ENCODE results near the gene ITGA1. TPM values are rescaled to one million over a fixed set of nuclear protein-coding genes. Genes with fewer than 3 reads are reported as not detected.

The ITGA1 gene
- total and polyA plus RNA-seq, 2 donors from 2014 or later = 13.3 to 65.6 TPM

DNA sequence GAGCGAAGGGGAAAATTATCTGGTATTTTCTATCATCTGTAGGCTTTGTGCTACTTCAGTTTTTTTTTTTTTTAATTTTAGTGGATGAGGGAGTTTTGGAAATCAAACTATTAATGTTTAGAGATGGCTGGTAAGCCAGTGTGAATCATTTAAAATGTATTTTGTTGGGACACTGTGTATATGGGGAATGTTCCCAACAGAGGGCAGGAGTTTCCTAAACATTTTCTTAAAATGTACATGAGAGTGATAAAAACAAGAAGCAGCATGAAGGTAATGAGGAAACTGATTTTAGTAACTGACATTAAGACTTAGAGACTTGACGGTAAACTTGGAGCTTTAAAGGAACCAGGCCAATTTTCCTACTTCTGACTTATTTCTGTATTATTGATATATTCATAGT lies 133.2 kb downstream of the ITGA1 start:
- Histone ChIP-seq H3K4me1 (ENCODE audit: control insufficient read depth in 2 of 3, insufficient read depth in 2 of 3, low read depth in 1 of 3, low read length in 3 of 3) (peaks cover 0 to 2% (median 0%) of the 10 kb centered on the region in 3 donors), H3K9ac (ENCODE audit: low read length in 3 of 3) (no peak overlapping the region), H3K27me3 (ENCODE audit: control insufficient read depth, insufficient read depth, low read length) (no peaks in the 10 kb centered on the region), H3K4me3 (ENCODE audit: low read length in 3 of 3) (no peak overlapping the region), H3K9me3 (ENCODE audit: control insufficient read depth in 2 of 3, insufficient read depth in 1 of 3, low read length in 3 of 3) (no peaks in the 10 kb centered on the region), H3K27ac (ENCODE audit: low read depth in 2 of 2, low read length in 2 of 2) (no peak overlapping the region), H3K36me3 (ENCODE audit: control insufficient read depth in 2 of 3, insufficient read depth in 3 of 3, low read length in 3 of 3) (peaks cover 0 to 24% (median 13%) of the 10 kb centered on the region in 3 donors)
- intact Hi-C loops (cut with DNase I) = no loop called here
- TF ChIP-seq, protein P1, sequence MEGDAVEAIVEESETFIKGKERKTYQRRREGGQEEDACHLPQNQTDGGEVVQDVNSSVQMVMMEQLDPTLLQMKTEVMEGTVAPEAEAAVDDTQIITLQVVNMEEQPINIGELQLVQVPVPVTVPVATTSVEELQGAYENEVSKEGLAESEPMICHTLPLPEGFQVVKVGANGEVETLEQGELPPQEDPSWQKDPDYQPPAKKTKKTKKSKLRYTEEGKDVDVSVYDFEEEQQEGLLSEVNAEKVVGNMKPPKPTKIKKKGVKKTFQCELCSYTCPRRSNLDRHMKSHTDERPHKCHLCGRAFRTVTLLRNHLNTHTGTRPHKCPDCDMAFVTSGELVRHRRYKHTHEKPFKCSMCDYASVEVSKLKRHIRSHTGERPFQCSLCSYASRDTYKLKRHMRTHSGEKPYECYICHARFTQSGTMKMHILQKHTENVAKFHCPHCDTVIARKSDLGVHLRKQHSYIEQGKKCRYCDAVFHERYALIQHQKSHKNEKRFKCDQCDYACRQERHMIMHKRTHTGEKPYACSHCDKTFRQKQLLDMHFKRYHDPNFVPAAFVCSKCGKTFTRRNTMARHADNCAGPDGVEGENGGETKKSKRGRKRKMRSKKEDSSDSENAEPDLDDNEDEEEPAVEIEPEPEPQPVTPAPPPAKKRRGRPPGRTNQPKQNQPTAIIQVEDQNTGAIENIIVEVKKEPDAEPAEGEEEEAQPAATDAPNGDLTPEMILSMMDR (IDR thresholded peaks at IDR 0.05; ENCODE audit: borderline replicate concordance, extremely low read depth, insufficient read depth) = no peak
- FAIRE-seq (no peak), DNase-seq (no peak)

DNA sequence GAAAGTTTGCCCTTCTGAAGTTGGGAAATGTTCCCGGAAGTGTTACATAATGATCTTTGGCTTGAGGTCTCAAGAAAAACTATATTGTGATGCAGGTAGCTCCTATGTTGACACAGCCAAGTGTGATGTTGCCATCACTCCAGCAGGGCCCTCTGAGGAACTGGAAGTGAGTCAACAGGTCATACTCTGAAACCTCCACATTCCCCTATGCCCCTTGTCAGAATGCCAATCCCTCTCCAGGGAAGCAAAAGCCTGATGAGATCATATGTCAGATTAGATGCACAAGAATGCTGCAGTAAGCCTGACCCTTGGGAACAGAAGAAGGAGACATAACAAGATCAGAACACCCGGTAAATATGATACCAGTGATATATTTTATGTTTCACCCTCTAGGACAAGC lies 134.7 kb downstream of the ITGA1 start:
- Histone ChIP-seq H3K4me1 (ENCODE audit: control insufficient read depth in 2 of 3, insufficient read depth in 2 of 3, low read depth in 1 of 3, low read length in 3 of 3) (peaks cover 0 to 2% (median 0%) of the 10 kb centered on the region in 3 donors), H3K27me3 (ENCODE audit: control insufficient read depth, insufficient read depth, low read length) (no peaks in the 10 kb centered on the region), H3K27ac (ENCODE audit: low read depth in 2 of 2, low read length in 2 of 2) (no peak overlapping the region), H3K4me3 (ENCODE audit: low read length in 3 of 3) (no peak overlapping the region), H3K36me3 (ENCODE audit: control insufficient read depth in 2 of 3, insufficient read depth in 3 of 3, low read length in 3 of 3) (peaks cover 0 to 25% (median 17%) of the 10 kb centered on the region in 3 donors), H3K9ac (ENCODE audit: low read length in 3 of 3) (no peak overlapping the region), H3K9me3 (ENCODE audit: control insufficient read depth in 2 of 3, insufficient read depth in 1 of 3, low read length in 3 of 3) (no peaks in the 10 kb centered on the region)
- FAIRE-seq (no peak), DNase-seq (peak in 2 of 5 donors; percentile 32 to 47)
- intact Hi-C loops (cut with DNase I) = no loop called here
- TF ChIP-seq, protein P1 (IDR thresholded peaks at IDR 0.05; ENCODE audit: borderline replicate concordance, extremely low read depth, insufficient read depth) = no peak

DNA sequence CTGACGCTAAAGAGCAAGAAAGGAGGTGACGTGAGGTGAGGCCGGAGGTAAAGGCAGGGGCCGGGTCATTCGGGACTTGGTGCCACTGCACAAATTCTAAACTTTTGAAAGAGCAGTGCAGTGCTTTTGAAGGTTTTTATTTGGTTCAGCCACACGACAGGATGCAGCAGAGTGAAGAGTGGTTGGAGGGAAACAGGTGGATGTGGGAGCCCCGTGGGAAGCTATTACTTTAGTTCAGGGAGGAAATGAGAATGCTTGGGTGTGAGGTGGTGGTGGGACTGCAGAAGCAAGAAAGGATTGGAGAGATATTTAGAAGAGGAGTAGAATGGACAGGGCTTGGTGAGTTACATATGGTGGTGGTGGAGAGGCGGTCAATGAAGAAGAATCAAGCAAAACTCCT lies 136.7 kb downstream of the ITGA1 start:
- Histone ChIP-seq H3K9me3 (ENCODE audit: control insufficient read depth in 2 of 3, insufficient read depth in 1 of 3, low read length in 3 of 3) (no peaks in the 10 kb centered on the region), H3K4me1 (ENCODE audit: control insufficient read depth in 2 of 3, insufficient read depth in 2 of 3, low read depth in 1 of 3, low read length in 3 of 3) (peaks cover 0 to 2% (median 0%) of the 10 kb centered on the region in 3 donors), H3K36me3 (ENCODE audit: control insufficient read depth in 2 of 3, insufficient read depth in 3 of 3, low read length in 3 of 3) (peaks cover 0 to 38% (median 20%) of the 10 kb centered on the region in 3 donors), H3K27ac (ENCODE audit: low read depth in 2 of 2, low read length in 2 of 2) (no peak overlapping the region), H3K27me3 (ENCODE audit: control insufficient read depth, insufficient read depth, low read length) (no peaks in the 10 kb centered on the region), H3K4me3 (ENCODE audit: low read length in 3 of 3) (no peak overlapping the region), H3K9ac (ENCODE audit: low read length in 3 of 3) (no peak overlapping the region)
- DNase-seq = no peak
- intact Hi-C loops (cut with DNase I) = no loop called here
- TF ChIP-seq, protein P1 (IDR thresholded peaks at IDR 0.05; ENCODE audit: borderline replicate concordance, extremely low read depth, insufficient read depth) = no peak
- FAIRE-seq = no peak

DNA sequence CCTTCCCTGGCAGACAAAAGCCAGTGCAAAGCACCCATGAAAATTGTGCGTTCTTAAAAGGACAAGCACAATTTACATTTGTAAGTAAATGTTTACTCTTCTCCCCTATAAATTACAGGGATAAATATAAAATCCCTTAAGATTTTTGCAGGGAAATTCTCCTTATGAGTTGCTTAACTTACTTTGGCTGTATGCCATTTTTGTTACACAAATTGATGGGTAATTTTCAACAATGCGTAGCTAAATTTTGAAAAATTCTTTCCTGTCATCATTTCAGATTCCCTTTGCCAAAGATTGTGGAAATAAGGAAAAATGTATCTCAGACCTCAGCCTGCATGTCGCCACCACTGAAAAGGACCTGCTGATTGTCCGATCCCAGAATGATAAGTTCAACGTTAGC lies 137.3 kb downstream of the ITGA1 start:
- TF ChIP-seq, protein P1 (IDR thresholded peaks at IDR 0.05; ENCODE audit: borderline replicate concordance, extremely low read depth, insufficient read depth) = no peak
- Histone ChIP-seq H3K9me3 (ENCODE audit: control insufficient read depth in 2 of 3, insufficient read depth in 1 of 3, low read length in 3 of 3) (no peaks in the 10 kb centered on the region), H3K4me1 (ENCODE audit: control insufficient read depth in 2 of 3, insufficient read depth in 2 of 3, low read depth in 1 of 3, low read length in 3 of 3) (peaks cover 0 to 2% (median 0%) of the 10 kb centered on the region in 3 donors), H3K9ac (ENCODE audit: low read length in 3 of 3) (no peak overlapping the region), H3K27me3 (ENCODE audit: control insufficient read depth, insufficient read depth, low read length) (no peaks in the 10 kb centered on the region), H3K36me3 (ENCODE audit: control insufficient read depth in 2 of 3, insufficient read depth in 3 of 3, low read length in 3 of 3) (peaks cover 0 to 38% (median 20%) of the 10 kb centered on the region in 3 donors), H3K27ac (ENCODE audit: low read depth in 2 of 2, low read length in 2 of 2) (no peak overlapping the region), H3K4me3 (ENCODE audit: low read length in 3 of 3) (no peak overlapping the region)
- FAIRE-seq (no peak), DNase-seq (no peak)
- intact Hi-C loops (cut with DNase I) = no loop called here
